Gastrocnemius medialis (tissue), 4 donors: ENCODE measurements around the gene ZFAND6. TPM values are rescaled to one million over a fixed set of nuclear protein-coding genes. Genes with fewer than 3 reads are reported as not detected.
"Not testable (repeated sequence)": the region's sequence is repeated elsewhere in the genome, so short reads cannot be mapped to it uniquely, and the experiment has no call there.

Experiments used
- ATAC-seq, 2 donors: fragments of 150-250 bp; one replicate each; pipeline ENCODE4 v1.9.1; 2016
- DNase-seq, 2 donors: peaks; one replicate each; pipeline ENCODE4 v3.0.0-alpha.2; 2019
- H3K27ac ChIP-seq, 4 donors: fragments of 200-600 bp; sonication (generic); 1 replicate in 1 of 4; 2 replicates in 3 of 4; pipeline ENCODE4 v1.5.1; 2016 to 2018; ENCODE audit warnings: mild to moderate bottlenecking in 2 of 4, moderate library complexity in 1 of 4
- H3K27me3 ChIP-seq, 3 donors: fragments of 200-600 bp; sonication (generic) in 2 of 3; 1 replicate in 1 of 3; 2 replicates in 2 of 3; pipeline versions ENCODE4 v1.5.1 to v1.6.0; 2016 to 2019; ENCODE audit warnings: mild to moderate bottlenecking in 1 of 3, moderate library complexity in 1 of 3
- H3K36me3 ChIP-seq, 2 donors: fragments of 200-600 bp; sonication (generic) in 1 of 2; one replicate each; pipeline ENCODE4 v1.5.1; 2017 to 2018
- H3K4me1 ChIP-seq, 2 donors: fragments of 200-600 bp; sonication (generic) in 1 of 2; one replicate each; pipeline ENCODE4 v1.5.1; 2016 to 2017; ENCODE audit warnings: mild to moderate bottlenecking in 2 of 2
- H3K4me3 ChIP-seq, 4 donors: fragments of 200-600 bp; sonication (generic) in 3 of 4; 1 replicate in 1 of 4; 2 replicates in 3 of 4; pipeline ENCODE4 v1.5.1; 2016 to 2019; ENCODE audit warnings: mild to moderate bottlenecking in 2 of 4
- H3K9me3 ChIP-seq, 3 donors: fragments of 200-600 bp; sonication (generic) in 2 of 3; 1 replicate in 1 of 3; 2 replicates in 2 of 3; pipeline ENCODE4 v1.5.1; 2016 to 2019
- POLR2A ChIP-seq, 2 donors: fragments of 450-650 bp; IDR thresholded peaks; one replicate each; pipeline ENCODE4 v1.6.1; 2017; ENCODE audit warnings: antibody characterized with exemption in 2 of 2, mild to moderate bottlenecking in 2 of 2, moderate library complexity in 2 of 2
- in situ Hi-C, 4 donors: fragments of 200-750 bp; cut with MboI; loops; one replicate each; pipeline versions ENCODE4 v1.15.0 to v1.8.0; 2017; ENCODE audit warnings: low sequenced_read_pairs in 4 of 4
- intact Hi-C: fragments of 100-400 bp; cut with DNase I; formaldehyde crosslinking; loops from one replicate; pipeline ENCODE4 v1.15.1; 2023; ENCODE audit warnings: low total_unique reads
- total RNA-seq, 4 donors: library from RNA; depleted of rRNA; stranded (reverse); fragments of >200 nt; gene quantifications; one replicate each; pipeline versions ENCODE4 v1.1.0 to v1.2.3, GENCODE V29; 2016
- TF ChIP-seq, protein P1 (sequence below), 5 experiments: fragments of 450-650 bp in 3 of 5; fragments of 200-600 bp in 2 of 5; sonication (generic) in 2 of 5; IDR thresholded peaks in 4 of 5; conservative IDR thresholded peaks in 1 of 5; 1 replicate in 4 of 5; 2 replicates in 1 of 5; pipeline ENCODE4 v1.5.1; 2016 to 2019; ENCODE audit warnings: antibody characterized with exemption in 5 of 5, mild to moderate bottlenecking in 3 of 5, moderate library complexity in 3 of 5

ZFAND6 gene
- 100 to 1,000 TPM in 3 of 4 donors, 10 to 100 TPM in 1; 95.4 to 196 (median 146) TPM for total RNA-seq

DNA sequence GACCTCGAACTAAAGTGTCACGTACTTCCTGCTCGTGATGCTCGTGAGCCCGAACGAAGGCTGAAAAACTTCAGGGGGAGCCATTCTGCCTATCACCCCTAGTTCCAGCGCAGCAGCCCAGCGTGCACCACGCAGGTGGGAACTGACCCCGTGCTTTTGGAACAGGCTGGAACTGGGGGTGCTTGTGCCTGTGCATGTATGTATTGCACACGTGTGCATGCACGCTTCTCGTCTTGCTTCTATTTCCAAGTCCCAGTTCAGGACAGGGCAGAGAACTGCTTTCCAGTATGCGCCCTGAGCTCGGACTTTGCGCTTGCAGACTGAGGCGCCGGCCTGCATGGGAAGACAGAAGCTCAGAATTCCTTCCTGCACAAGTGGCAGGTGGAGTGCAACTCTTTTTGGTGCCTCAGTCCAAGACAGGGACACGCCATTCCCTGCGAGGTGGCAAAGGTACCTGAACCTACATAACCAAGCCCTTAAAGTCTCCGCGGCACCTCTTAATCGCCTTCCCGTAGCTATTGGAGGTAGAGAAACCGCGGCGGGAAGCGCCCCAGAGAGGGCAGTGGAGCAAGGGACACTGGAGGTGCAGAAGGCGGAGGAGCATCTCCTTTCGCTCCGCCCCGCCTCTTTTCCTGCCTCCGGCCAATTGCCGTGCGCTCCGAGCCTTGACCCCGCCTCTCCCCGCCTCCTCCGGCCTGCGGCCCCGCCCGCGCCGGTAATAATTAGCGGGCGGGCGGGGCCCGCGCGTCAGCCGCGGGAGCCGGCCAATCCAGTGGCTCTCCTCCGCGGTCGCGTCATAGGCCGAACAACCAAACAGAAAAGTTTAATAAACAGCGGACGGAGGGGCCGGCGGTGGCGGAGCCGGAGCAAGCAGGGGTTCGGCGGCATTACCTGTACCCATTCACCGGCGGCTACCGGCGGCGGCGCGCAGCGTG is at the start of gene ZFAND6:
Gene ZFAND6 (plus strand): TSS at position 826 of the 935 bp plus-strand sequence. CDS start 60,669 bp downstream, outside the sequence.
- Histone ChIP-seq H3K36me3 (no peaks in the 10 kb centered on the region), H3K9me3 (no peaks in the 10 kb centered on the region), H3K27ac (peak within 1 kb of the TSS; percentile 84 to 95 (median 93)), H3K4me1 (peaks cover 29 to 30% of the 10 kb centered on the region in 2 donors), H3K4me3 (peak within 1 kb of the TSS; percentile 66 to 90 (median 78)), H3K27me3 (no peaks in the 10 kb centered on the region)
- TF ChIP-seq, protein P1, sequence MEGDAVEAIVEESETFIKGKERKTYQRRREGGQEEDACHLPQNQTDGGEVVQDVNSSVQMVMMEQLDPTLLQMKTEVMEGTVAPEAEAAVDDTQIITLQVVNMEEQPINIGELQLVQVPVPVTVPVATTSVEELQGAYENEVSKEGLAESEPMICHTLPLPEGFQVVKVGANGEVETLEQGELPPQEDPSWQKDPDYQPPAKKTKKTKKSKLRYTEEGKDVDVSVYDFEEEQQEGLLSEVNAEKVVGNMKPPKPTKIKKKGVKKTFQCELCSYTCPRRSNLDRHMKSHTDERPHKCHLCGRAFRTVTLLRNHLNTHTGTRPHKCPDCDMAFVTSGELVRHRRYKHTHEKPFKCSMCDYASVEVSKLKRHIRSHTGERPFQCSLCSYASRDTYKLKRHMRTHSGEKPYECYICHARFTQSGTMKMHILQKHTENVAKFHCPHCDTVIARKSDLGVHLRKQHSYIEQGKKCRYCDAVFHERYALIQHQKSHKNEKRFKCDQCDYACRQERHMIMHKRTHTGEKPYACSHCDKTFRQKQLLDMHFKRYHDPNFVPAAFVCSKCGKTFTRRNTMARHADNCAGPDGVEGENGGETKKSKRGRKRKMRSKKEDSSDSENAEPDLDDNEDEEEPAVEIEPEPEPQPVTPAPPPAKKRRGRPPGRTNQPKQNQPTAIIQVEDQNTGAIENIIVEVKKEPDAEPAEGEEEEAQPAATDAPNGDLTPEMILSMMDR (IDR thresholded peaks at IDR 0.05 in 4 of 5, conservative IDR thresholded peaks at IDR 0.05 in 1 of 5), result peak in 2 of 5 experiments; percentile 24 to 25
- peak; percentile 88 to 97 for TF ChIP-seq POLR2A (IDR thresholded peaks at IDR 0.05)
- ATAC-seq (peak; percentile 92 to 94), DNase-seq (peak; percentile 90 to 94)
- in situ Hi-C loops, result loop anchor here in 1 of 4 donors (25.0 kb wide), 1 partner anchor 103 kb away; the partner anchor contains the start of gene FAH
- intact Hi-C loops, result loop anchor here (1.0 to 10.0 kb wide), 5 partner anchors 14 to 162 kb away; partner anchors contain the start of genes FAH and MTHFS

DNA sequence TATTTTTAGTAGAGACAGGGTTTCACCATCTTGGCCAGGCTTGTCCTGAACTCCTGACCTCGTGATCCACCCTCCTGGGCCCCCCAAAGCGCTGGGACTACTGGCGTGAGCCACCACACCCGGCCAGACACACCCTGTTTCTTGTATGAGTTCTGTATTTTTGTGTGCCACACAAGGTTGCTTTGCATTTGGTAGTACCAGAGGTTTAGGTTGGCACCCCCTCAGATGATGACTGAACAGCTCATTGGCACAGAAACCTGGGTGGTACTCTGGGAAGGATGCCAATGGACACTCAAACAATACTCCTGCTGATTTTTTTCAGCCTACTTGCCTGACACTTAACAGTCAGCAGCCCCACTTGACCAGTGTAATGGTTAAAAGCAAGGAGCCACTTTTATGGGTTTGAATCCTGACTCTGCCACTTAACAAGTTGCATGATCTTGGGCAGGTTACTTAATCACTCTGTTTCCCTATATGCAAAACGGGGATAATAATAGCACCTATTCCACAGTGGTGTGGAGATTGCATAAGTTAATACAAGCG is 49.3 kb upstream of the ZFAND6 start:
- ATAC-seq (no peak), DNase-seq (no peak)
- Histone ChIP-seq H3K4me1 (no peaks in the 10 kb centered on the region), H3K36me3 (no peaks in the 10 kb centered on the region), H3K9me3 (no peaks in the 10 kb centered on the region), H3K27me3 (no peaks in the 10 kb centered on the region), H3K27ac (no peak overlapping the region), H3K4me3 (no peak overlapping the region)
- intact Hi-C loops, result no loop called here
- in situ Hi-C loops, result no loop called here
- no peak for TF ChIP-seq POLR2A (IDR thresholded peaks at IDR 0.05)
- TF ChIP-seq, protein P1 (IDR thresholded peaks at IDR 0.05 in 4 of 5, conservative IDR thresholded peaks at IDR 0.05 in 1 of 5), result no peak

DNA sequence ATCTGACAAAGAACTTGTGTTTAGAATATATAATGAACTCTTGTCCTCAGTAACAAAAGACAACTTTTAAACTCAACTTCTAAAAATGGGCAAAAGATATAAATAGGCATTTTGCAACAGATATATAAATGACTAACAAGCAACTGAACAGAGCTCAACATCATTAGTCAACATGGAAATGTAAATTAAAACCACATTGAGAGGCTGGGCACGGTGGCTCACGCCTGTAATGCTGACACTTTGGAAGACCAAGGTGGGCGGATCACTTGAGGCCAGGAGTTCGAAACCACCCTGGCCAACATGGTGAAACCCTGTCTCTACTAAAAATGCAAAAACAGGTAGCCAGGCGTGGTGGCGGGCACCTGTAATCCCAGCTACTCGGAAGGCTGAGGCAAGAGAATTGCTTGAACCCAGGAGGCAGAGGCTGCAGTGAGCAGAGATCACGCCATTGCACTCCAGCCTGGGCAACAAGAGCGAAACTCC is 48.4 kb upstream of the ZFAND6 start:
- DNase-seq, H3K27me3 ChIP-seq, H3K27ac ChIP-seq, ATAC-seq, H3K4me3 ChIP-seq, H3K9me3 ChIP-seq, intact Hi-C loops, H3K36me3 ChIP-seq, in situ Hi-C loops, H3K4me1 ChIP-seq: not testable (repeated sequence)

DNA sequence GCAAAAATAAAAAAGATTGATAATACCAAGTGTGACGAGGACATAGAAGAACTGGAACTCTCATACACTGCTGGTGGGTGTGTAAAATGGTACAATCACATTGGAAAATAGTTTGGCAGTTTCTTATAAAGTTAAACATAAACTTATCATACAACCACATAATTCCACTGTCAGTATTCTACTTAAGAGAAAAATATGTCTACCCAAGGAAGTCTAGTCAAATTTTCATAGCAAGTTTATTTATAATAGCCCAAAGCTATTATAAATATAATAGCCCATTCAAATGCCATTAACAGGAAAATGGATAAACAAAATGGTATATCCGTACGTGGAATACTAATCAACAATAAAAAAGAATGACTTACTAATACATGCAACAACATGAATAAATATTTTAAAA is 47.9 kb upstream of the ZFAND6 start:
- Histone ChIP-seq H3K4me3 (no peak overlapping the region), H3K9me3 (no peaks in the 10 kb centered on the region), H3K27ac (no peak overlapping the region), H3K27me3 (no peaks in the 10 kb centered on the region), H3K36me3 (no peaks in the 10 kb centered on the region), H3K4me1 (no peaks in the 10 kb centered on the region)
- ATAC-seq, result no peak
- in situ Hi-C loops, result no loop called here
- intact Hi-C loops, result no loop called here
- TF ChIP-seq, protein P1 (IDR thresholded peaks at IDR 0.05 in 4 of 5, conservative IDR thresholded peaks at IDR 0.05 in 1 of 5), result no peak
- DNase-seq, result no peak
